Loucy (cell line): ENCODE results near the gene NUMBL.

Experiments used
- EZH2phosphoT487 ChIP-seq: fragments of 200-600 bp; IDR thresholded peaks from 2 replicates; pipeline ENCODE4 v1.6.1; 2018; ENCODE audit warnings: antibody characterized with exemption, mild to moderate bottlenecking, moderate library complexity, borderline replicate concordance
- TF ChIP-seq, protein P1 (sequence below): fragments of 200-600 bp; sonication (generic); conservative IDR thresholded peaks from 2 replicates; pipeline ENCODE4 v1.5.1; 2014; ENCODE audit warnings: mild to moderate bottlenecking, antibody characterized with exemption, low read length

DNA sequence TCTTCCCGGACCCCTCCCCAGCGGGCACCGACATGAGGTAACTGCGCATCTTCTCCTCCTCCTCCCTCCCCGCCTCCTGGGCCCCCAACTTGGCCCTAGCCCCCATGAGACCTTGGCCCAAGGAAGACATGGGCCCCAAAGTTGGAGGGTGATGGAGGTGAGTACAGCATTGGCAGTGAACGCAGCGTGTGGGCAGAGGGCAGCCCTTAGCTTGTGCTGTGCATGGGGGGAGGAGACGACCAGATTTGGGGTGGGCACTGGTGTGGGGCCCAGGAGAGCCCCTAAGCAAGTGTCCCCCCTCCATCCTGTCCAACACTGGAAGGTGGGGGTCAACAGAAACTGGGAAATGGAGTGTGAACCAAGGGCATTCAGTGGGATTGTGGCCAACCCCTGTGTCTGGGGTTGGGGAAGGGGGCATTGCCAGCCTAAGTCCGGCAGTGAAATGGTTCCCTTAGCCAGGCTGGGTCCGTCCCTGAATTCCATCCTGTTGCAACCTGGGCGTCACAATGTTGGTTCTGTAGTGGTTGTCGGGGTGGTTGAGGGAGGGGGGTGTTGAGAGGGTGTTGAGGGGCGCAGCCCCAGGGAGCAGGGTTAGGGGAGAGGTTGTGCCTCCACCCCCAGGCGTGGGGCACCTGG is 23.5 kb downstream of the NUMBL start:
- TF ChIP-seq, protein P1, sequence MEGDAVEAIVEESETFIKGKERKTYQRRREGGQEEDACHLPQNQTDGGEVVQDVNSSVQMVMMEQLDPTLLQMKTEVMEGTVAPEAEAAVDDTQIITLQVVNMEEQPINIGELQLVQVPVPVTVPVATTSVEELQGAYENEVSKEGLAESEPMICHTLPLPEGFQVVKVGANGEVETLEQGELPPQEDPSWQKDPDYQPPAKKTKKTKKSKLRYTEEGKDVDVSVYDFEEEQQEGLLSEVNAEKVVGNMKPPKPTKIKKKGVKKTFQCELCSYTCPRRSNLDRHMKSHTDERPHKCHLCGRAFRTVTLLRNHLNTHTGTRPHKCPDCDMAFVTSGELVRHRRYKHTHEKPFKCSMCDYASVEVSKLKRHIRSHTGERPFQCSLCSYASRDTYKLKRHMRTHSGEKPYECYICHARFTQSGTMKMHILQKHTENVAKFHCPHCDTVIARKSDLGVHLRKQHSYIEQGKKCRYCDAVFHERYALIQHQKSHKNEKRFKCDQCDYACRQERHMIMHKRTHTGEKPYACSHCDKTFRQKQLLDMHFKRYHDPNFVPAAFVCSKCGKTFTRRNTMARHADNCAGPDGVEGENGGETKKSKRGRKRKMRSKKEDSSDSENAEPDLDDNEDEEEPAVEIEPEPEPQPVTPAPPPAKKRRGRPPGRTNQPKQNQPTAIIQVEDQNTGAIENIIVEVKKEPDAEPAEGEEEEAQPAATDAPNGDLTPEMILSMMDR, result no peak
- TF ChIP-seq EZH2phosphoT487, result no peak
